ENCODE data around the gene TMC1.

GRCh38 chr9:72814083-72814597, 292.7 kb downstream of the TMC1 start:
- TF ChIP-seq SP4 (IDR thresholded peaks at IDR 0.05; ENCODE audit: low read length) (no peak), POLR2A (IDR thresholded peaks at IDR 0.05; ENCODE audit: control extremely low read depth in 1 of 2, low read depth in 2 of 2, low read length in 2 of 2) (no peak), CTCF (IDR thresholded peaks at IDR 0.05; ENCODE audit: control extremely low read depth in 1 of 3, insufficient read depth in 1 of 3, low read depth in 1 of 3, low read length in 3 of 3) (no peak), CHD1 (IDR thresholded peaks at IDR 0.05; ENCODE audit: low read depth, low read length) (no peak), CEBPB (IDR thresholded peaks at IDR 0.05; ENCODE audit: low read depth, low read length) (no peak), TEAD4 (IDR thresholded peaks at IDR 0.05; ENCODE audit: low read depth, low read length) (no peak)

Measured in H1 (cell line).